Neutrophil (primary cell): Measurements from ENCODE around the gene MARK2.

ENCODE experiments used
- H3K27ac ChIP-seq: fragments of 200-600 bp; sonication (generic); 2 replicates; pipeline ENCODE4 v1.5.1; 2016; ENCODE audit warnings: mild to moderate bottlenecking, moderate library complexity
- H3K27me3 ChIP-seq: fragments of 200-600 bp; sonication (generic); 2 replicates; pipeline ENCODE4 v1.6.0; 2016; ENCODE audit warnings: mild to moderate bottlenecking
- H3K36me3 ChIP-seq: fragments of 200-600 bp; sonication (generic); 2 replicates; pipeline ENCODE4 v1.5.1; 2017
- H3K4me1 ChIP-seq, 2 experiments: fragments of 200-600 bp in 1 of 2; sonication (generic) in 1 of 2; 1 replicate in 1 of 2; 2 replicates in 1 of 2; pipeline versions ENCODE4 v1.5.1 to v1.6.1; 2013 to 2016; ENCODE audit warnings: low read depth in 1 of 2, low read length in 1 of 2, mild to moderate bottlenecking in 1 of 2, moderate library complexity in 1 of 2; ENCODE audit not compliant: control insufficient read depth in 1 of 2, insufficient read depth in 1 of 2
- H3K4me3 ChIP-seq, 2 experiments: fragments of 200-600 bp in 1 of 2; sonication (generic) in 1 of 2; 1 replicate in 1 of 2; 2 replicates in 1 of 2; pipeline ENCODE4 v1.5.1; 2013 to 2016; ENCODE audit warnings: low read depth in 1 of 2, low read length in 1 of 2, mild to moderate bottlenecking in 1 of 2, moderate library complexity in 1 of 2
- H3K9me3 ChIP-seq: fragments of 200-600 bp; sonication (generic); 2 replicates; pipeline ENCODE4 v1.5.1; 2016
- TF ChIP-seq, protein P1 (sequence below): fragments of 200-600 bp; sonication (generic); IDR thresholded peaks from 2 replicates; pipeline ENCODE4 v1.5.1; 2016; ENCODE audit warnings: antibody characterized with exemption

MARK2 gene

GRCh38 chr11:63879598-63880402 is 40.9 kb downstream of the MARK2 start:
- H3K4me1 ChIP-seq: peaks cover 30 to 70% of the 10 kb centered on the region in 2 experiments
- TF ChIP-seq, protein P1, sequence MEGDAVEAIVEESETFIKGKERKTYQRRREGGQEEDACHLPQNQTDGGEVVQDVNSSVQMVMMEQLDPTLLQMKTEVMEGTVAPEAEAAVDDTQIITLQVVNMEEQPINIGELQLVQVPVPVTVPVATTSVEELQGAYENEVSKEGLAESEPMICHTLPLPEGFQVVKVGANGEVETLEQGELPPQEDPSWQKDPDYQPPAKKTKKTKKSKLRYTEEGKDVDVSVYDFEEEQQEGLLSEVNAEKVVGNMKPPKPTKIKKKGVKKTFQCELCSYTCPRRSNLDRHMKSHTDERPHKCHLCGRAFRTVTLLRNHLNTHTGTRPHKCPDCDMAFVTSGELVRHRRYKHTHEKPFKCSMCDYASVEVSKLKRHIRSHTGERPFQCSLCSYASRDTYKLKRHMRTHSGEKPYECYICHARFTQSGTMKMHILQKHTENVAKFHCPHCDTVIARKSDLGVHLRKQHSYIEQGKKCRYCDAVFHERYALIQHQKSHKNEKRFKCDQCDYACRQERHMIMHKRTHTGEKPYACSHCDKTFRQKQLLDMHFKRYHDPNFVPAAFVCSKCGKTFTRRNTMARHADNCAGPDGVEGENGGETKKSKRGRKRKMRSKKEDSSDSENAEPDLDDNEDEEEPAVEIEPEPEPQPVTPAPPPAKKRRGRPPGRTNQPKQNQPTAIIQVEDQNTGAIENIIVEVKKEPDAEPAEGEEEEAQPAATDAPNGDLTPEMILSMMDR: no peak
- peaks cover 12% of the 10 kb centered on the region for H3K36me3 ChIP-seq
- H3K27ac ChIP-seq: peak overlapping the region; percentile 76
- no peaks in the 10 kb centered on the region for H3K27me3 ChIP-seq
- H3K4me3 ChIP-seq: no peak overlapping the region
- H3K9me3 ChIP-seq: no peaks in the 10 kb centered on the region

- Histone ChIP-seq H3K36me3 (peaks cover 12% of the 10 kb centered on the region), H3K4me3 (no peak overlapping the region), H3K27ac (peak overlapping the region; percentile 76), H3K9me3 (no peaks in the 10 kb centered on the region), H3K27me3 (no peaks in the 10 kb centered on the region), H3K4me1 (peaks cover 33 to 74% of the 10 kb centered on the region in 2 experiments)
- TF ChIP-seq, protein P1: no peak
These were observed 41.5 kb downstream of the MARK2 start for GRCh38 chr11:63880403-63880790.

- TF ChIP-seq, protein P1: no peak
- H3K4me3 ChIP-seq: peak overlapping the region in 1 of 2 experiments; percentile 35
- no peaks in the 10 kb centered on the region for H3K9me3 ChIP-seq
- H3K36me3 ChIP-seq: peaks cover 7% of the 10 kb centered on the region
- peaks cover 53 to 91% of the 10 kb centered on the region in 2 experiments for H3K4me1 ChIP-seq
- H3K27me3 ChIP-seq: no peaks in the 10 kb centered on the region
- peak overlapping the region; percentile 76 for H3K27ac ChIP-seq
These were observed 43.8 kb downstream of the MARK2 start for GRCh38 chr11:63882555-63883242.

GRCh38 chr11:63883791-63884190 is 44.9 kb downstream of the MARK2 start:
- H3K9me3 ChIP-seq: no peaks in the 10 kb centered on the region
- peaks cover 3% of the 10 kb centered on the region for H3K36me3 ChIP-seq
- peak overlapping the region; percentile 76 for H3K27ac ChIP-seq
- TF ChIP-seq, protein P1: no peak
- peak overlapping the region in 1 of 2 experiments; percentile 35 for H3K4me3 ChIP-seq
- H3K27me3 ChIP-seq: no peaks in the 10 kb centered on the region
- peaks cover 63 to 94% of the 10 kb centered on the region in 2 experiments for H3K4me1 ChIP-seq

DNA sequence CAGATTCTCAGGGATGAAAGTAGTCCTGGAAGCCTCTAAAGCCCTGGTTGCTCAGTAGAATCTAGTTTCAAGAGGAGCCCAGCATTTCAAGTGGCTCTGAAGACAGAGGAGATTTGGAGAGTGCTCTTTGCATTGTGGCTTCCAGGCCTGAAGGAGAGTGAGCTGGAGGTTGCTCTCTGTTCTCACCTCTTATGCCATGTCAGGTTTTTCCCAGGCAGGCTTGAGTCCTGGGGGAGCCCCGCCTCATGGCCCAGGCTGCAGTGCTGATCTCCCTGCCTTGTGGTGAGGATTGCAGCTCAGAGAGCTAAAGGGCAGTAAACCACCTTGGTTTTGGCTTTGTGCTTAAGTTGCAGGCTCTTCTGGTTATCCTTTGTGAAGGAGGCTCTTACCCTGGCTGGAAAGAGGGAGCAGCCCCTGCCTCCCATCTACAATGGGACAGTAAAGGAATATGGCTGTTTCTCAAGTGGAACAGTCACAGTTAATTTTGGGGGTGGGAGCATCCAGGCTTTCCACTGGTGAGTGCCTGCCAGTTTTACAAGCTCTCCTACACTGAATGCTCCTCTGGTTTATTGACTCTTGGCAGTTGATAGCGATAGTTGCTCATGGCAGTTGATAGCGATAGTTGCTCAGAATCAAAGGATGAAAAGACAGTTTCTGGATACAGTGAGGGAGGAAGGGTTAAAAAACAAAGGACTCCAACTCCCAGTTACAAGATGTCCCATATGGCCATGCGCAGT is 45.5 kb downstream of the MARK2 start:
- H3K27ac ChIP-seq: peak overlapping the region; percentile 76

More for the DNA sequence above, 45.5 kb downstream of the MARK2 start:
- H3K36me3 ChIP-seq: no peaks in the 10 kb centered on the region
- H3K4me3 ChIP-seq: peak overlapping the region in 1 of 2 experiments; percentile 35
- TF ChIP-seq, protein P1: no peak
- peaks cover 69 to 94% of the 10 kb centered on the region in 2 experiments for H3K4me1 ChIP-seq
- no peaks in the 10 kb centered on the region for H3K27me3 ChIP-seq
- no peaks in the 10 kb centered on the region for H3K9me3 ChIP-seq
